Activated CD4-positive, alpha-beta T cell treated with anti-CD3 and anti-CD28 coated beads, Interleukin-2, amount 10 ng/mL, durations not matched to agents 24 days and 14 days (primary cell): ENCODE results near the gene STEAP3. TPM values are rescaled to one million over a fixed set of nuclear protein-coding genes. Genes with fewer than 3 reads are reported as not detected.

Source experiments
- DNase-seq: peaks from one replicate; pipeline ENCODE4 v3.0.0; 2022
- H3K27ac Mint-ChIP-seq: one replicate; pipeline ENCODE4 v1.8.0; 2022; ENCODE audit warnings: mild to moderate bottlenecking, mixed read lengths
- H3K27me3 Mint-ChIP-seq: one replicate; pipeline ENCODE4 v1.8.0; 2022; ENCODE audit warnings: mixed read lengths
- H3K36me3 Mint-ChIP-seq: one replicate; pipeline ENCODE4 v1.8.0; 2022; ENCODE audit warnings: low read depth, mild to moderate bottlenecking, mixed read lengths
- H3K4me1 Mint-ChIP-seq: one replicate; pipeline ENCODE4 v1.8.0; 2021; ENCODE audit warnings: mixed read lengths
- H3K4me3 Mint-ChIP-seq: one replicate; pipeline ENCODE4 v1.8.0; 2022; ENCODE audit warnings: mild to moderate bottlenecking, moderate library complexity, mixed read lengths
- H3K9me3 Mint-ChIP-seq: one replicate; pipeline ENCODE4 v1.8.0; 2021; ENCODE audit warnings: mixed read lengths
- intact Hi-C: fragments of 100-400 bp; cut with micrococcal nuclease; formaldehyde crosslinking; loops from one replicate; pipeline ENCODE4 v1.15.1; 2023
- total RNA-seq: library from RNA; stranded (reverse); gene quantifications from 2 replicates; pipeline ENCODE4 v1.2.3, GENCODE V29; 2022

STEAP3 gene
- total RNA-seq, 1 donor from 2014 or later, result 0.16 TPM

DNA sequence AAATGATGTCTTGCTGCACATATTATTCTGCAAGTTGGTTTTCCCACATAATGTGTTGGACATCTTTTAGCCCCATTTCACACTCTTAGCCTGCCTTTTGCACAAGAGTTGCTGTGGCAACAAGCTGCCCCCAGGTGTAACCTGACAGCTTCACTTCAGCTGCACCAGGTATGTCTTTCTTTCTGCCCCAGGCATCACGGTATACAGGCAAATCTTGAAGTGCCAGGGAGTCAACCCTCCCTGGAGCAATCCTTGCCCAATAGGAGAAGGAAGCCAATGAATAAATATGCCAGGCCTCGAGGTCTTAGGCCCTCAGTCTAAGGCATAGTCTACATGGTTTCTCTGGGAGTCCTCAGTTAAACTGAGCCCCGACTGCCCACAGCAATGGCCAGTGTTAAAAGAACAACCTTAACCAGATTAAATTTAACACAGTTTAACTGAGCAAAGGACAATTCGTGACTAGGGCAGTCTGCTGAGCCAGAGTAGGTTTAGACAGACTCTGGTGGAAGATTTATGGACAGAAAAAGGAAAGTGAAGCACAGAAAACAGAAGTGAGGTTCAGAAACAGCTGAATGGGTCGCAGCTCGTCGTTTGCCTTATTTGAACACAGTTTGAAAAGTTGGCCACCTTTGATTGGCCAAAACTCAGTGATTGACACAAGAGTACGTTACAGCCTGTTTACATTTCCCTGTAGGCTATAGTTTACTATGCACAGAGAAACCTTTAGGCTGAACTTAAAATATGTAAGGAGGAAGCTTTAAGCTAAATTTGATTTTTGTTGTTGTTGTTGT lies 33.1 kb upstream of the STEAP3 start:
- Mint-ChIP-seq H3K4me3 (no peak overlapping the region), H3K27me3 (peaks cover 1% of the 10 kb centered on the region), H3K9me3 (no peaks in the 10 kb centered on the region), H3K36me3 (no peaks in the 10 kb centered on the region), H3K4me1 (no peaks in the 10 kb centered on the region), H3K27ac (no peak overlapping the region)
- intact Hi-C loops, result no loop called here
- no peak for DNase-seq

DNA sequence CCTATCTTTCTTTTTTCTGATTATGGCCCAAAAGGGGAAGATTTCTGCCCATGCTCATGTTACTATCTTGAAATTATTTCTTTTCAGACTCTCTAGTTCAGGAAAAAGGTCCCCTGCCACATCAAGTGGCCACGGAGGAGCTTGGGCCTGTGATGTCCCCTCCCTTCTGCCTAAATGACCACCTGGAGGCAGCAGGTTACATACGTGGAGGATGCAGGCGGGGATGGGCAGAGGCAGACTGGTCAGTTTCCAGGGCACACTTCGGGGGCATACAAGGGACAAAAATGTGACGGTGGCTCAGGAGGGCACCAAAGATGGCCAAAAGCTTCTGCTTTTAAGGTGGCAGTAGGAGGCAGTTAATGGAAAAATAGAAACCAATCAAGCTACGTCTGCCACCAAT lies 30.7 kb upstream of the STEAP3 start:
- intact Hi-C loops, result no loop called here
- H3K4me3 Mint-ChIP-seq, result no peak overlapping the region
- no peak for DNase-seq
- H3K36me3 Mint-ChIP-seq, result no peaks in the 10 kb centered on the region
- H3K27me3 Mint-ChIP-seq, result peaks cover 1% of the 10 kb centered on the region
- H3K9me3 Mint-ChIP-seq, result no peaks in the 10 kb centered on the region
- H3K4me1 Mint-ChIP-seq, result no peaks in the 10 kb centered on the region
- no peak overlapping the region for H3K27ac Mint-ChIP-seq

DNA sequence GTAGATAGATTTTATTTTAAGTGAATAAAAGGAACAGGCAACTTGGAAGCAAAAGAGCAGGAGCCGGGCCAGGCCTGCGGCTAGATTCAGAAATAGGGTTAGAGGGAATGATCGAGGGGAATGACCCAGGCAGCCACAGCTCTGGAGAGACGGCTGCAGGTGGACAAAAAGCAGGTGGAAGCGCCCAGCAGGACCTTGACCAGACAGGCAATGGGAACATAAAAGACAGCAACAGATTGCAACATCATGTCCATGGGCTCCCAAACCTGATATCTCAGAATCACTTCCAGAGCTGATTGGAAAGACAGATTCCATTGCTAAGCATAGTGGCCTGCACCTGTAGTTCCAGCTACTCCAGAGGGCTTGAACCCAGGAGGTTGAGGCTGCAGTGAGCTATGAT lies 28.6 kb upstream of the STEAP3 start:
- H3K27me3 Mint-ChIP-seq, result peaks cover 1% of the 10 kb centered on the region
- no peak for DNase-seq
- no peaks in the 10 kb centered on the region for H3K36me3 Mint-ChIP-seq
- no peaks in the 10 kb centered on the region for H3K4me1 Mint-ChIP-seq
- H3K27ac Mint-ChIP-seq, result no peak overlapping the region
- intact Hi-C loops, result no loop called here
- H3K9me3 Mint-ChIP-seq, result no peaks in the 10 kb centered on the region
- H3K4me3 Mint-ChIP-seq, result no peak overlapping the region

DNA sequence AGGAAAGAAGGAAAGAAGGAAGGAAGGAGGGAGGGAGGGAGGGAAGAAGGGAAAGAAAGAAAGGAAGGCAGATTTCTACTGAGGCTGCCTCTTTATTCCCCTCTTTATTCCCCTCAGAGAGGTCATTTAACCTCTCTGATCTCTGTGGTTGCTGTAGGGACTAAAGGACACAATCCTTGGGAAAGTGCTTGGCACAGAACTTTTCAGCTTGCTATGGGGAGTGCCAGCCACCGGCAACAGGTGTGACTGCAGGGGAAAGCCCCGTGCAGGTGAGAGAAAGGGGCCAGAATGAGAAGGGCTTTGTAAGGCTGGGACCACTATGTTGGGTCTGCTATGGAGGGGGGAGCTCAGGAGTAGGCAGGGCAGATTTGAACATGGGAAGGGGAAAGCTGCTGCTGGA lies 27.7 kb upstream of the STEAP3 start:
- Mint-ChIP-seq H3K4me1 (no peaks in the 10 kb centered on the region), H3K27me3 (peaks cover 1% of the 10 kb centered on the region), H3K4me3 (no peak overlapping the region), H3K9me3 (no peaks in the 10 kb centered on the region), H3K36me3 (no peaks in the 10 kb centered on the region), H3K27ac (no peak overlapping the region)
- intact Hi-C loops, result no loop called here
- DNase-seq, result no peak

DNA sequence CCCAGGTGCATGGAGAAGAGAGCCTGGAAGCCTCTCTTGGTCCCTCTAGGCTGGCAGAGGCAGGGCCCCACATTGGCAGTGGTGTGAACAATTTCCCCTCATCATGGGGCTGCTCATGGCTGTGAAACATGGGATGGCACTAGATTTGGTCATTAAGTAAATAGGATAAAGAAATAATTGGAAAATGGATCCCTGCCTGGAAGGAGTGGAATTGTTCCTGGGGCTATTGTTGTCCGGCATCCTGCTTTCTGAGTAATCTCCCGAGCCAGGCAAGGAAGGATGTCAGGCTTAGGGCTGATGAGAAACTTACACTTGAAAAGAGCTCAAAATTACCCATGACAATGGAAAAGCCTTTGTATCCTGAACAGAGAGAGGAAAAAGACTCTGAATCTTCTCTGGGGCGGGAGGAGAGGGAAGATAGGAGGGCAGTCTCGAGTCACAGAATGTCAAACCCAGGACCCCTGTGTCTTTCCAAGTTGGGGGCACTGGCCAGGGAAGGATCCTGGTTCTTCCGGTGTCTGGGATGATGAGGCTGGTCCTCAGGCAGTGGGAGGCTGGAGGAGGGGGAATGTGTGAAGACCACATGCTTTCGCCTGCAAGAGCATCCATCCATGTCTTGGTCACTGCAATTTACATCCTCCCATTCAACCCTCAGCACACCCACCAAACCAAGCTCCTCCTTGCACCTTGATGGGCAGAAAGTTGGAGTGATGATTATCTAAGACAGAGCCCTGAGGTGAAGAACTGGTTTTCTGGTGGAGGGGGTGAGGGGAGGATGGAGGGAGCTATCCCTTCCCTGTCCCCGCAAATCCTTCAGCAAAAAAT lies 27.1 kb upstream of the STEAP3 start:
- no peak overlapping the region for H3K4me3 Mint-ChIP-seq

DNA sequence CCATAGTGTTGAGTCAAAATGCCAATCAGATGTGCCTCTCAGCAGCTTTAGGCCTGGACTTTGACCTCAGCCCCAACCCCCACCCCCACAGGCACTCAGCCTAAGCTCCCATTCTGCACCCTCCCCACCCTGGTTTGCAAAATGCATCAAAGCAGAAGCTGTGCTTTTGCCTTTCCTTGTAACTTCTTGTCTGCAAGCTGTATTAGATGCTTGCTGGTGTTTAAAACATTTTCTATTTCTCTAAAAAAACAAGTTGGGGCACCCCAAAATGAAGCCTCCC lies 26.6 kb upstream of the STEAP3 start:
- intact Hi-C loops, result no loop called here
- peaks cover under 1% of the 10 kb centered on the region for H3K27me3 Mint-ChIP-seq
- H3K9me3 Mint-ChIP-seq, result no peaks in the 10 kb centered on the region
- no peaks in the 10 kb centered on the region for H3K4me1 Mint-ChIP-seq
- H3K27ac Mint-ChIP-seq, result no peak overlapping the region
- no peak overlapping the region for H3K4me3 Mint-ChIP-seq
- no peak for DNase-seq
- H3K36me3 Mint-ChIP-seq, result no peaks in the 10 kb centered on the region

More for the DNA sequence above, 27.1 kb upstream of the STEAP3 start:
- peaks cover 1% of the 10 kb centered on the region for H3K27me3 Mint-ChIP-seq
- no peak for DNase-seq
- intact Hi-C loops, result no loop called here
- H3K27ac Mint-ChIP-seq, result no peak overlapping the region
- H3K36me3 Mint-ChIP-seq, result no peaks in the 10 kb centered on the region
- no peaks in the 10 kb centered on the region for H3K4me1 Mint-ChIP-seq
- H3K9me3 Mint-ChIP-seq, result no peaks in the 10 kb centered on the region

DNA sequence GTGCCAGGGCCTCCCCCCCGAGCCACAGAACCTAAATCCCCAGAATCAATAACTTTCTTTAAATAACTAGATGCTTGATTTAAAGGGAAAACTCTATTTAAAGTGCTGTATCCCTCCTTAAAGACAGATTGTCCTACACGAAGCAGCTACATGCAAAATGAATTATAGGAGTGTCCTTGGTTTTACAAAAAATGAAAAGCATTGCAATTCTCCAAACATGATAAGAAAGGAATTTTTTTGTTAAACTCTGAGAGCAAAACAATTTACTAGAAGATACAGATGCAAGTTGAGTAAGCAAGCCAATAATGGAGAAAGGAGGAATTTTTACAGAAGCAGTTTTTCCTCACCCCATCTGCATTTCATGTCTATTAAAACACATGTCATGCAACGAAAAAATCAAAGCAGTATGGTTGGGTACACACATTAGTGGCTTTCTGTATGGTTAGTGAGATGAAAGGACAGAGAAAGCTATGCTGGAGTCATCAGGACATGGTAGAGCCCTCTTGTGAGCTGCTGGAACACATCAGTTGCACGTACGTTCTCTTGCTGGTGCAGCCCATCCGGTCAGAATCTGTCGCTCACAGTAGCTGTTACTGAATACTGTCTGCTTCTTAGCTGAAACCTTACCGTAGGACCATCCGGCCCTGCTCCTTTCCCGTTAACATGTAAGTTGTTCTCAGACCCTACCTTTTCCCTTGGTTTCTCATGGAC lies 25.9 kb upstream of the STEAP3 start:
- intact Hi-C loops, result no loop called here
- no peaks in the 10 kb centered on the region for H3K4me1 Mint-ChIP-seq
- H3K27me3 Mint-ChIP-seq, result no peaks in the 10 kb centered on the region
- no peaks in the 10 kb centered on the region for H3K36me3 Mint-ChIP-seq
- no peak for DNase-seq
- no peak overlapping the region for H3K4me3 Mint-ChIP-seq
- H3K27ac Mint-ChIP-seq, result no peak overlapping the region
- no peaks in the 10 kb centered on the region for H3K9me3 Mint-ChIP-seq

DNA sequence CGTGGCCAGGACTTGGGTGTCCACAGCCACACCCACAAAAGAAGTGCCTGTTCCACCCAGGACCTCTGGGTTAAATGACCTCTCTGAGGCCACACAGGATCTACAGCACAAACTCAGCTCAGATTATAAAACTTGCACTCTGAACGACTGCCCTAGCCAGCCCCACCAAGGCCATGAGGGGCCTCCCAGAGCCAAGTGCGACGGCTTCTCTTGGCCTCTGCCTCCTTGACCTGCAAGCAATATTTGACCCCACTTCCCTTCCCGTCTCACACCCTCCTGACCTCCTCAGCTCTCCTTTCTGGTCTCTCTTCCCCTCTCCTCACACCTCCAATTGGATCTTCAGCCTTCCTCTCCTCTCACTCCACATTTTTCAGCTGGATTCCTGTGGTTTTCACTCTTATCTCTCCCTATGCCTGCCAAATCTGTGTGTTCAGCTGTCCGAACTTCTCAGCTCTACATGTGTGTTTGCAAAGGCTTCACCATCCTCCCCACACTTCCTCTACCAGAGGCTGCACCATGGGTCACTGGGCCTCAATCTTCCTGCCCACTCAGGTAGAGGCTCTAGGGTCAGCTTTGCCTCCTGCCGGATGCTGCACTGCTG lies 25.3 kb upstream of the STEAP3 start:
- Mint-ChIP-seq H3K4me1 (no peaks in the 10 kb centered on the region), H3K9me3 (no peaks in the 10 kb centered on the region), H3K36me3 (no peaks in the 10 kb centered on the region), H3K27me3 (no peaks in the 10 kb centered on the region), H3K27ac (no peak overlapping the region), H3K4me3 (no peak overlapping the region)
- intact Hi-C loops, result no loop called here
- DNase-seq, result no peak

DNA sequence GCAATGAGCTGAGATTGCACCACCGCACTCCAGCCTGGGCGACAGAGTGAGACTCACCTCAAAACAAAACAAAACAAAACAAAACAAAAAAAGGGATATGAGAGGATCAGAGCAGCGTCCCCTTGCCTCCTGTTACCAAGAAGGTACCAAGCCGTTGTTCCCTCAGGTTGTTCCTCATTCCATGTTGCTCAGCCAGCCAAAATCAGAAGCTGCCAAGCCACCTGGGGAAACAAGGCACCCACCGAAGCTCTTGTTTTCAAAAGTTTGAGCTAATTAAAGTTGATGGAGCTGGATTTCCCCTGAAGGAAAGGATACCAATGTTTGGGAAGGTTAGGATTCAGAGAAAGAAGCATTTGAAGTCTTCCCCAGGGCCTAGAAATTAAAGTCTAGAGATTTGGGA lies 21.8 kb upstream of the STEAP3 start:
- no peaks in the 10 kb centered on the region for H3K36me3 Mint-ChIP-seq
- no peaks in the 10 kb centered on the region for H3K27me3 Mint-ChIP-seq
- no peak overlapping the region for H3K27ac Mint-ChIP-seq
- no peak overlapping the region for H3K4me3 Mint-ChIP-seq
- intact Hi-C loops, result no loop called here
- no peak for DNase-seq
- no peaks in the 10 kb centered on the region for H3K4me1 Mint-ChIP-seq
- H3K9me3 Mint-ChIP-seq, result no peaks in the 10 kb centered on the region

DNA sequence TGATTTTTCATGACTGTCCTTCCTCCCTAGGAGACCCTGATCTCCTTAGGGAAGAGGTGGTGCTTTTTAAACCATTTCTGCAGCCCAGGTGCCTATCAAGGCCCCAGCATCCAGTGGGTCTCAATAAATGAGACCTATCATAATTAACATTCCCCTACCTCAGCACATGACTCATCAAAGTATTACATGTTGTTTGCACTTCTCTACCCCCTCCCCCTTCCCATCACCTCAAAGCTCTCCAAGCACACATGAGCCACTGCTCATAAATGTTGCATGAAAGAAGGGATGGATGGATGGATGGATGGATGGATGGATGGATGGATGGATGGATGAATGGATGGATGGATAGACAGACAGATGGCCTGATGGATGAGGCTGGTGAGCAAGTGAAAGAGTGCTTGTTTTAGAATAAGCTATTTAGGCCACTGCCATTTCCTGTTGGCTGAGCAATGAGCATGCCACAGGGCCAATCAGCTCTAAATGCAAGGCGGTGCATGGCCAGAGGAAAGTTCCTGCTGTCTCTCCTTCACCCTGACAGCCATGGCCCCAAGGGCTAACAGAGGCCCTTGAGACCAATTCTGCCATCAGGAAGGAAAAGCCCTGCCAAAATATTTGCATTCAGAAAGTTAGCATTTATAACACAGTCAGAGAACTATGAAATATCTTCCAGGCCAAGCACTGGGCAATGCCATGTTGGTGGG lies 20.9 kb upstream of the STEAP3 start:
- Mint-ChIP-seq H3K27ac (no peak overlapping the region), H3K9me3 (no peaks in the 10 kb centered on the region), H3K4me1 (no peaks in the 10 kb centered on the region), H3K36me3 (no peaks in the 10 kb centered on the region), H3K27me3 (no peaks in the 10 kb centered on the region), H3K4me3 (no peak overlapping the region)
- intact Hi-C loops, result no loop called here
- no peak for DNase-seq

DNA sequence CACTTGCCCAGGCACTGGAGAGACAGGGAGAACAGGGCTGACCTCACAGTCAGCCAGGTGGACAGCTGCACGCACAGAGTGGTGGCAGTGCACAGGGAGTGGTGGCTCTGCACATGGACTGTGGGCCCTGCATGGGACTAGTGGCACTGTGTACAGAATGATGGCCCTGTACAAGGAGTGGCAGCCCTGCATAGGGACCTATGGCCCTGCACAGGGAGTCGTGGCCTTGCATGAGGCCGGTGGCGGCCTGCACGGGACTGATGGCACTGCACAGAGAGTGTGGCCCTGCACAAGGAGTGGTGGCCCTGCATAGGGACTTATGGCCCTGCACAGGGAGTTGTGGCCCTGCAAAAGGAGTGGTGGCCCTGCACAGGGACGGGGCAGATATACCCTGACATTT lies 19.1 kb upstream of the STEAP3 start:
- Mint-ChIP-seq H3K4me3 (no peak overlapping the region), H3K36me3 (no peaks in the 10 kb centered on the region), H3K9me3 (no peaks in the 10 kb centered on the region), H3K4me1 (no peaks in the 10 kb centered on the region), H3K27me3 (no peaks in the 10 kb centered on the region), H3K27ac (no peak overlapping the region)
- no peak for DNase-seq
- intact Hi-C loops, result no loop called here

DNA sequence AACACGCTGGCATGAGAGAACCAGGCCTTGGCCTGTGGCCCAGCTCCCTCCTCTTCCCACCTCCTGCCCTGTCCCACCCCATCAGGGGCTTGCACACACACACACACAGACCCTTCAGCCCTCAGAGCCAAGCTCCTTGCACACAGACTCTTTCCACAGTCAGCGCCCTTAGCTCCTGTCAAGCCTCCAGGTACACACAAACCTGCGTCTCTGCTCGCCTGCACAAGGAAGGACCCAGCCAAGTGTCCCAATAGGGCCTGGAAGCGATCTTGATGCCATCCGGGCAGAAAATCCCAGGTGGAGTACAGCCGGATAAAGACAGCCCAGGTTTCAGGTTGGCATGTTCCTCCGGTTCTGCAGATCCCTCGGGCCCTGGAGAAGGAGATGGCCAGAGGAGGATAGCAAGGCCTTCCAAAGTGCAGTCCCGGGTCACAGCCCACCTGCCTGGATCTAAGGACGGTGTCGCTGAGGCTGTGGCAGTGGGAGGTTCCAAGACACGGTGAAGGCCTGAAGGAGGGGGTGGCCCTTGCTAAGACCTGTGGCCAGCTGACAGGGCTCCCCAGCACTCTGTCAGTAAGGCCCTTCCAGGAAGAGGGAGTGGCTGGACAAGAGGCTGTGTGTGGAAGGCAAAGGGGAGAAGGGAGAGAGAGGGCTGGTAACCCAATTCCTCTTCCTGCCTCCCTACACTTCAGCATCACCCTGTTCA lies 18.5 kb upstream of the STEAP3 start:
- DNase-seq, result no peak
- no peak overlapping the region for H3K27ac Mint-ChIP-seq
- no peak overlapping the region for H3K4me3 Mint-ChIP-seq
- H3K36me3 Mint-ChIP-seq, result no peaks in the 10 kb centered on the region
- intact Hi-C loops, result no loop called here
- no peaks in the 10 kb centered on the region for H3K4me1 Mint-ChIP-seq
- no peaks in the 10 kb centered on the region for H3K27me3 Mint-ChIP-seq
- no peaks in the 10 kb centered on the region for H3K9me3 Mint-ChIP-seq

DNA sequence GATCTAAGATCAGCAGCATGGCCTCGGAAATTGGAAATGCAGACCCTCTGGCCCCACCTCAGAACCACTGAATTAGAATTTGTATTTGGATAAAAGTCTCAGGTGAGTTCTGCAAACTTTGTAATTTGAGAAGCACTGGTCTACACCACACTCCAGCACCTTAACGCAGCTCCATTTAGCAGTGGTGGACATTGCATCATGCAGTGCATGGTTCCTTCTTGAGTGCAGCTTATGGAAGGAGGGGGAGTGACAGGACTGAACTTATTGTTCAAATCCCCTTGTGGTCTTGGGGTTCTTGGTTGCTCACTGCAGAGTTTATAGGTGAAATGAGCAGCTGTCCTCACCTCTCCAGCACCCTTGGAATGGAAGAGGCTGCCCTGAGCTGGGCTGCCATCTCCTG lies 17.4 kb upstream of the STEAP3 start:
- no peak overlapping the region for H3K4me3 Mint-ChIP-seq
- H3K27ac Mint-ChIP-seq, result no peak overlapping the region
- no peaks in the 10 kb centered on the region for H3K9me3 Mint-ChIP-seq
- no peaks in the 10 kb centered on the region for H3K36me3 Mint-ChIP-seq
- H3K4me1 Mint-ChIP-seq, result no peaks in the 10 kb centered on the region
- no peaks in the 10 kb centered on the region for H3K27me3 Mint-ChIP-seq
- intact Hi-C loops, result no loop called here
- DNase-seq, result no peak
